Activated naive CD4-positive, alpha-beta T cell treated with anti-CD3 and anti-CD28 coated beads, Interleukin-2, amount 50 U/mL, for 24 hours (primary cell): ENCODE measurements around the gene CYP46A1.
"Not testable (repeated sequence)": the region's sequence is repeated elsewhere in the genome, so short reads cannot be mapped to it uniquely, and the experiment has no call there.

ENCODE experiments used
- H3K27ac Mint-ChIP-seq: one replicate; pipeline ENCODE4 v1.8.0; 2021; ENCODE audit warnings: mild to moderate bottlenecking, mixed read lengths
- H3K27me3 Mint-ChIP-seq: one replicate; pipeline ENCODE4 v1.8.0; 2021; ENCODE audit warnings: mixed read lengths
- H3K36me3 Mint-ChIP-seq: one replicate; pipeline ENCODE4 v1.8.0; 2021; ENCODE audit warnings: mixed read lengths
- H3K4me1 Mint-ChIP-seq: one replicate; pipeline ENCODE4 v1.8.0; 2021; ENCODE audit warnings: mixed read lengths
- H3K4me3 Mint-ChIP-seq: one replicate; pipeline ENCODE4 v1.8.0; 2021; ENCODE audit warnings: mild to moderate bottlenecking, mixed read lengths
- H3K9me3 Mint-ChIP-seq: one replicate; pipeline ENCODE4 v1.8.0; 2021; ENCODE audit warnings: mixed read lengths

Gene CYP46A1

DNA sequence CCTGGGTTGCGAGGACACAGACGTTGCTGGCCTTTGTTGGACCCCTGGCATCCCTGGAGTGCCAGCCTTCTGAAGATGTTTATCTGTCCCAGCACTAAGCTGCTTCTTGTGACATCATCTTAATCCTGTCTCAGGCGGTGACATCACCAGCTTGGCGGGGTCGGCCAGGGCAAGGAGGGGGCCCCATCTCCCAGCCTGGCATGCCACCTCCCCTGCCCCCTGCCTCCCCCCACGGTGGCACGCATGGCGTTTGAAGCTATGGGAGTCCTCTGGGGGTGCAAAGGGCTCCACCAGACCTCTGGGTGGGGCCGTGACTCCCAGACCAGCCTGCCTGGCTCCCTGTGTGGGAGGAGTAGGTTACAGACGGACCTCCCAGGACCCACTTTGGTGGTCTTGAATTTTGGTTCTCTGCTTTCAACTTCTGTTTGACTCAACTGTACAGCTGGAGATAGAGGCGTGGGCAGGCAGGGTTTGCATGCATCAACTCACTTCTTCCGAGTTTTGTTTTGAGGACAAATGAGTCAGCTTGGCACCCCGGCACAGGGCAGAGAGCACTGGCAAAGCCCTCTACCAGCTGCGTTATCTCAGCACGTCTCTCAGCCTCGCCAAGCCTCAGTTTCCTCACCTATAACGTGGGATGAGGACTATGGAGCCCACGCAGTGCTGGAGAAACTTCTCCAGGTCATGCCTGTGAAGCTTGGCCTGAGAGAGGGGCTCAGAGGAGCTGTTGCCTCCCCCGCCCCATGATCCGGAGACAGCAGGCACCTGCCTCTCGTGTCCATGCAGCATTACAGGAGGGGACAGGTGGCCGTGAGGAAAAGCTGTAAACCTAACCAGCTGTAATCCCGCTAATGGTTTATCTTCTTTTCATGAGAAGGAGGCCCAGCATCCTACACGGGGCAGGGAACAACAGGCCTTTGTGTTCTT is 70.3 kb downstream of the CYP46A1 start:
- Mint-ChIP-seq H3K36me3 (no peaks in the 10 kb centered on the region), H3K27me3 (peaks cover 22% of the 10 kb centered on the region), H3K4me1 (peaks cover 20% of the 10 kb centered on the region), H3K27ac (no peak overlapping the region), H3K9me3 (no peaks in the 10 kb centered on the region), H3K4me3 (no peak overlapping the region)

DNA sequence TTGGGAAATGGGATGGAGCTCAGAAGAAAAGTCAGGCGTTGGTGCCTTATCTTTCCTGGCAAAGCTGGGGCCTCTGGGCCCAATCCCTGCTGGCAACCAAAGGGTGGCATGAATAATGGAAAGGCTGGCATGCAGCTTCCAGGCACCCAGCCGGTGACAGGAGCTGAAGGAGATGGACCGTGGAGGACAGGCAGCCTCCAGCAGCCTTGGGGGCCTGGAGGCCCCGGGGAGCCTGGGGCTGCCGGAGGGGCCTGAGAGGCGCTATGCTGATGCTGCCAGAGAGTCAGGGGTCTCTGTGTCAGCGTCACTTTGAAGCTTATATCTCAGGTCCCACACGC is 70.9 kb downstream of the CYP46A1 start:
- H3K27me3 Mint-ChIP-seq = peaks cover 22% of the 10 kb centered on the region
- H3K4me1 Mint-ChIP-seq = peaks cover 20% of the 10 kb centered on the region

DNA sequence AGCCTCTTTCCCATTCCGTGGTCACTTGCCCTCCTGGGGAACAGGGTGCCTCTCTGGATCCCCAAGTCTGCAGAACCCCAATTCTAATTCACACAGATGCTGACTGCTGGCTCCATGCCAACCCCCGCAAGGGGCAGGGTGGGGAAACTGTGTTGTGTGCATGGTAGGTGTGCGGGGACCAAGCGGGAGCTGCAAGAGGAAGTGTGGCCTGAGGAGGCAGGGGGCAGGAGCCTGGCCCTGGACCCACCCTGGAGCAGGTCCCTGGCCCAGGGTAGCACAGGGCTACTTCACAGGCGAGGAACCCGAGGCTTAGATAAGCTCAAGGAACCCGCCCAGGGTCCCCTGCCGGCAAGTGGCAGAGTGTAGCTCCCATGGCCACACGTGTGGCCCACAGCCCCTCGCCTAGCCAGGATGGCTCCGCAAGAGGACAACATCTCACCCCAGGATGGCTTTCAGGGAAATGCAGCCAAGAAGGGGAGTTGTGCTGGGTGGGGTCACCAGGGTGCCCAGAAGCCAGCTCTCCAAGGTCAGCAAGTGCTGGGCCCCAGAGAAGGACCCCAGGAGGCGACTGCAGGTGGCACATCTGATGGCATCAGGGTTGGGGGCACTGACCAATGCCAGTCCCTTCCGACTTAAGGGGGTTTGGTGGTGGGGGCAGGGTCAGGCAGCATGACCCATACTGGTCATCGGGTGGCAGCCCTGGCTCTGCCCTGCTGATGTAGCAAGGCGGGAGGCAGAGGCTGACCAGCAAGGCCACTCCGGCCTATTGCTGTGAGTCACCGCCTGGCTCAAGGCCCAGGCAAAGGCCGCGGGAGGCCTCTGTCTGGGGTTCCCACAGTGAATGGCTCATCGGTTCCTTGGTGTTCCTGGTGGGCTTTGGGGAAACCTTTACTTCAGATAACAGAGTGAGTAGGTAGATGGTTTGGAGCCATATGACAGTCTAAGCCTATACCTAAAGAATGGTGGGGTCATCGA is 71.8 kb downstream of the CYP46A1 start:
- Mint-ChIP-seq H3K36me3 (no peaks in the 10 kb centered on the region), H3K9me3 (no peaks in the 10 kb centered on the region), H3K4me3 (no peak overlapping the region), H3K4me1 (peaks cover 20% of the 10 kb centered on the region), H3K27ac (no peak overlapping the region), H3K27me3 (peaks cover 22% of the 10 kb centered on the region)

More for the DNA sequence above, 70.9 kb downstream of the CYP46A1 start:
- no peak overlapping the region for H3K27ac Mint-ChIP-seq
- no peaks in the 10 kb centered on the region for H3K36me3 Mint-ChIP-seq
- no peaks in the 10 kb centered on the region for H3K9me3 Mint-ChIP-seq
- no peak overlapping the region for H3K4me3 Mint-ChIP-seq

DNA sequence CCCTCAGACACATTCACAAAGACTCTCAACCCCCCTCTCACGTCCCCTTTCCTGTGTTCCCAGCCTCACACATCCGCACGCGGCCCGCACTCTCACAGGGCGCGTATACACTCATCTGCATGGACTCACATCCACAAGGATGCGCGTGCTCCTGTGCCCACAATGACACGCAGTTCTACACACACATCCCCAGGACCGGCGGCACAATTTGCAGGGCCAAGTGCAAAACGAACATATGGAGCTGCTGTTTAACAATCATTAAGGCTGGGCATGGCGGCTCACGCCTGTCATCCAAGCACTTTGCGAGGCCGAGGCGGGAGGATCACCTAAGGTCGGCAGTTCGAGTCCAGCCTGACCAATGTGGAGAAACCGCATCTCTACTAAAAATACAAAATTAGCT is 72.7 kb downstream of the CYP46A1 start:
- no peaks in the 10 kb centered on the region for H3K36me3 Mint-ChIP-seq
- H3K27me3 Mint-ChIP-seq = peaks cover 15% of the 10 kb centered on the region
- no peak overlapping the region for H3K27ac Mint-ChIP-seq
- H3K4me3 Mint-ChIP-seq = no peak overlapping the region
- peaks cover 14% of the 10 kb centered on the region for H3K4me1 Mint-ChIP-seq
- no peaks in the 10 kb centered on the region for H3K9me3 Mint-ChIP-seq

DNA sequence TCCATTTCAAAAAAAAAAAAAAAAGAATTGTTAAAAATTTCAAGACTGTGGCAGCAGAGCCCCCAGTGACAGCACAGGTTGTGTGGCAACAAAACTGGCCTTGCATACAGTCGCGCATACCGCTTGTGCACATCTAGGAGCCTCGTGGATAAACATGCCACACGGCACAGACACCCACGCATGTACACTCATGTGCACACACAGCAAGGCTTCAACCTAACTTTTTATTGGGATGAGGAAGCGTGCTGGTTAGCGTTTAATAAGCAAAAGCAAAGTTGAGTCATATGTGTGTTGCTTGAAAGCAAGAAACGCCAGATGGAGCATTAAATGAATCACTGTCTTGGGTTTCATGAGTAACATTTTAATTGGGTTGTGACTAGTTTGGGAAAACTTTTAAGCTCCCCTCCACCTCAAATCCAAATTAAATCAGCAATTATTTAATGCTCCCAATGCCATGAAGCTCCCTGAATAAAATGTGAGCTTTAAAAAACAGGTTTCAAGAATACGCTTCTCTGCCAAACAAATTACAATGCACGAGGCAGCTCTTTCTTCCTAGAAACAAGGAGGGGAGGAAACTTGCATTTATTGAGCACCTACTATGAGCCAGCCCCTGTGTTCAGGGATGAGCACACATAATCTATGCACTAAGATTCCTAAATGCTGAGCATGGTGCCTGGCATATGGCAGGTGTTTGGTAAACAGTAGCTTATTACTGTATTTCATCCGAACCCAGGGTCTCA is 73.4 kb downstream of the CYP46A1 start:
- Mint-ChIP-seq H3K36me3 (no peaks in the 10 kb centered on the region), H3K27me3 (peaks cover 10% of the 10 kb centered on the region), H3K27ac (no peak overlapping the region), H3K4me3 (no peak overlapping the region), H3K4me1 (peaks cover 10% of the 10 kb centered on the region), H3K9me3 (no peaks in the 10 kb centered on the region)

DNA sequence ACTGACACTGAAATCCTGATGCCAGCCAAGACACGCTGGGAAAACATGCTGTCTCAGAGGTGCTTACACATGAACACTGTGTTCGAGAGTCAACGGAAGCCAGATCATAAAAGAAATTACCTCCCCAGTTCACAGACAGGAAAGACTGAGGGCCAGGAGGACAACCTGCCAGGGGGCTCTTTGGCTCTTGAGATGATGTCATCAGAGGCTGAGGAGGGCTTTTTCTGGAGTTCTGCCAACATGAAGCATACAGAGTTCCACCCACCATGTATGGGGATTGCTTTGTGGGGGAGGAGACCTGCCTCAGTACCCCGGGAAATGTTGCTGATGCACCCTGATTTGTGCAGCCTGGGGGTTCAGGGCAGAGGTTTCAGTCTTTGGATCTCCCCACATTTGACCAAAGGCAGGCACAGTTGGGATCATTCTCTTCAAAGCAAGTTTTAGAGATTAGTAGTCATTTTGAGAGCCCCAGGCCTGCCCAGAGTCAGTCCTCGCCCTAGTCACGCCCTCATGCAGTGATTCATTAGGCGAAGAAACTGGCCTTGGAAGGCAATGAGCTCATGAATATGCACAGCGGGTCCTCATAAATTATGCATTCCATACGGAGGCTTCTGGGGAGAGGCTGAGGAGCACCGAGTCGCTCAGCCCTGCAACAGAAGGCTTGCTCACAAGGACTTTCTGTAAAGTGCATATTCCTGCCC is 74.2 kb downstream of the CYP46A1 start:
- Mint-ChIP-seq H3K4me3 (no peak overlapping the region), H3K27ac (no peak overlapping the region), H3K36me3 (no peaks in the 10 kb centered on the region), H3K9me3 (no peaks in the 10 kb centered on the region), H3K27me3 (peaks cover 10% of the 10 kb centered on the region), H3K4me1 (peaks cover 5% of the 10 kb centered on the region)

DNA sequence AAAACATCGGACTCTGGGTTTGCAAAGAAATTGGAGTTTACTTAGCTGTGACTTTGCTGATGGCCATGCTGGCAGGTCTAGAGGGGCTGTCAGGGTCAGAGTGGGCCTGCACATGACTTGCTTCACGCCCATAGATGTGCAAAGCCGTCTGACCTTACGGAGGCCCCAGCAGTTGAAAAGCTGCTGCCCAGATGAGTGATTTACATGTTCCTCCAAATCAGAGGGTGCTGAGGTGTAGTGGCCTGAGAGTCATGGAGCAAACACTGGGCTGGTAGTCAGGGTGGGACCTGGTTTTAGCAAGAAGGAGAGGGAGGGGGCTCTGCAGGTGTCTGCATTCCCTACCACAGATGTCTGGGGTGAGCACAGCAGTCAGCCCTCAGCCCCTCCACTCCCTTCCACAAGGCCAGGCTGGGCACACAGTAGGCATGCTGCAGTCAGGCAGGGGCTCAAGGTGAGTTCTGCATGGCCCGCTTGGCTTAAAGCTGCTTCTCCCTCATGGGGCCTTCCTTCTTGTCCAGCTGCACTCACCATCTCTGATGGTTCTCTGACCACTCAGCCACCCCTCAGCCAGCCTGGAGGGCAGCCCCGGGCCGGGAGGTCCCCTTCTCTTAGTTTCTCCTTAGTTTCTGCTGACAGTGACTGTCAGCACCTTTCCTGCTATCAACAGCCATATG is 74.9 kb downstream of the CYP46A1 start:
- no peaks in the 10 kb centered on the region for H3K9me3 Mint-ChIP-seq
- no peak overlapping the region for H3K4me3 Mint-ChIP-seq
- peaks cover 5% of the 10 kb centered on the region for H3K27me3 Mint-ChIP-seq
- no peaks in the 10 kb centered on the region for H3K4me1 Mint-ChIP-seq
- no peaks in the 10 kb centered on the region for H3K36me3 Mint-ChIP-seq
- H3K27ac Mint-ChIP-seq = no peak overlapping the region

DNA sequence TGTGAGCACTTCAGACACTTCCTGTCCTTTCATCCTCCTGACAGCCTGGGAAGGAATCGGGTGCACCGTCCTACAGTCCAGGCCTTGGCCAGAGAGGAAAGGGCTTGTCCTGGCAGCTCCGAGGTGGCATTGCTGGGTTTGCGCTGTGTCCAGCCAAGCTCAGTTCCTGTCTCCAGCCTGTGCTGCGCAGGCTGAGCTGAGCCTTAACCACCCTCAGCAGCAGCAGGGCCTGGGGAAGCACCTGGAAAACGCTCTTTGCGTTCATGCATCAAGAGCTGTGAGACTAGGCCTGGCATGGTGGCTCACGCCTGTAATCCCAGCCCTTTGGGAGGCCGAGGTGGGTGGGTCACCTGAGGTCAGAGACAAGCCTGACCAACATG is 75.4 kb downstream of the CYP46A1 start:
- Mint-ChIP-seq H3K4me1 (no peaks in the 10 kb centered on the region), H3K27me3 (peaks cover 2% of the 10 kb centered on the region), H3K4me3 (no peak overlapping the region), H3K9me3 (no peaks in the 10 kb centered on the region), H3K27ac (no peak overlapping the region), H3K36me3 (no peaks in the 10 kb centered on the region)

DNA sequence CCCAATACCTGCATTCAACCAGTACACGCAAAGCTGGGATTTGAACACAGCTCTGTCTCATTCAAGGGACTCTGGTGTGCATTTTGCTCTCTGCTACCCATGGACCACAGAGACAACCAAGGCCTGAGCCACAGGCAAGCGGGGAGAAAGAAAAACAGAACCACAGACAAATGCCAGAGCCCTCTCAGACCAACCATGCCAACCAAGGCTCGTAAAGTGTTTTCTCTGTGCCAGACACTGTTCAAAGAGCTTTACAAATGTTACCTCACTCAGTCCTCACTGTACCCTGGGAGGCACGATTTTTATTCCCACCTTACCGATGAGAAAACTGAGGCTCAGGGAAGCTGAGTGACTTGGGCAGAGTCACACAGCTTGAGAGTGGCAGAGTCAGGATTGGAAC is 76.7 kb downstream of the CYP46A1 start:
- Mint-ChIP-seq H3K9me3 (no peaks in the 10 kb centered on the region), H3K4me3 (no peak overlapping the region), H3K27me3 (peaks cover 2% of the 10 kb centered on the region), H3K4me1 (no peaks in the 10 kb centered on the region), H3K36me3 (no peaks in the 10 kb centered on the region), H3K27ac (no peak overlapping the region)

DNA sequence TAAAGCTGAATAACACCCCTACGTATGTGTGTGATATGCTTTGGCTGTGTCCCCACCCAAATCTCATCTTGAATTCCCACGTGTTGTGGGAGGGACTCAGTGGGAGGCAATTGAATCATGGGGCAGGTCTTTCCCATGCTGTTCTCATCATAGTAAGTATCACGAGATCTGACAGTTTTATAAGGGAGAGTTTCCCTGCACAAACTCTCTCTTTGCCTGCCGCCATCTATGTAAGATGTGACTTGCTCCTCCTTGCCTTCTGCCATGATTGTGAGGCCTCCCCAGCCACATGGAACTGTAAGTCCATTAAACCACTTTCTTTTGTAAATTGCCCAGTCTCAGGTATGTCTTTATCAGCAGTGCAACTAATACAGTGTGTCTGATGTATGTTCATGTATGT is 78.8 kb downstream of the CYP46A1 start:
- not testable (repeated sequence) for H3K4me1 Mint-ChIP-seq, H3K36me3 Mint-ChIP-seq, H3K27ac Mint-ChIP-seq, H3K4me3 Mint-ChIP-seq, H3K27me3 Mint-ChIP-seq, H3K9me3 Mint-ChIP-seq

DNA sequence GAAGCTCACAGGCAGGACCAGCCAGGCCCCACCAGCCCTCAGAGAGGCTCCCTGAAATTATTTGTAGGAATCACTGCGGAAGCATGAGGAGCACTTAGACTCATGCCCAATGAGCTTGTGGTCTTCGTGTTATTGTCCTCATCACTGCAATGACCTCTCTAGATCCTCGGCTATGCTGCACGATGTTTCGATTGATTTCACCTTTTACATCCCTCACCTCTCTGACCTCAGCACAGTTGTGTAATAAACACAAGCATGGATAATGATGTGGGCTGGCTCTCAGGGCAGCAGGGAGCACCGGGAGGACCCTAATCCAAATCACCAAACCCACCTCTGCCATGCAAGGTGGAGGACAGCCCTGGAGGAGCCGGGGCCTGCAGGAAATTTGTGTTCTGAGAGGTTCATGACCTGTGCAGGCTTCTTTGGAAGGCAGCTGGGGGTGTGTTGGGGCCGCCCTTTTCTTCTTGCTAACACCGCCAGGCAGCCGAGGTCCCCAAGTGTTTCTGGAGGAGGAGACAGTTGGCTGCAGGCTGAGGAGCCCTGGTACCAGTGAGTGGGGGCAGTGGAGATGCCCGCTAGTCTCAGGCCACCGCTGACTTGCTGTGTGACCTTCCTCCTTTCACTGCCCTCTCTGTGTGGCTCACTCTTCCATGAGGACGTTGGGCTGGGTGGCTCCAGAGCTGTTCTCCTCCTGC is 79.6 kb downstream of the CYP46A1 start:
- no peaks in the 10 kb centered on the region for H3K27me3 Mint-ChIP-seq
- H3K4me3 Mint-ChIP-seq = no peak overlapping the region
- H3K27ac Mint-ChIP-seq = no peak overlapping the region
- no peaks in the 10 kb centered on the region for H3K4me1 Mint-ChIP-seq
- H3K36me3 Mint-ChIP-seq = no peaks in the 10 kb centered on the region
- no peaks in the 10 kb centered on the region for H3K9me3 Mint-ChIP-seq

DNA sequence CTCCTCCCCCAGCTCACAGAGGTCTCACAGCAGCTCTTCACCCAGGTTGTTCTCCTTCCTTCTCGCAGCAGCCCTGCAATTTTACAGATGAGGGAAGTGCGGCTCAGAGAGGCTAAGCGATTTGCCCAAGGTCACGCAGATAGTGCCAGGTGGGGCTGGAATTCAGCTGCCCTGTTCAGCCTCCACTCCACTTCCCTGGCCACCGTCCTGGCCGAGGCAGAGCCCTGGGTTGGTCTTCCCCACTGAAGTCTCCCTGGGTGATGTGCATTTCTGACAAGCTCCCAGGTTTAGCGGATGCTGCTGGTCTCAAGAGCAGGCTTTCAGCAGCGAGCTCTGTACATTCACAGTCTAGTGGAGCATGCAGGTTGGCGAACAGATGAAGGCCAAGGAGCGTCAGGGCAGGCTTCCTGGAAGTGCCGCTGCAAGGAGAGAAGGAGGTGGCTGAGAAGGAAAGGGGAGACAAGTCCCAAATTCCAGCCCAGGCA is 80.2 kb downstream of the CYP46A1 start:
- no peak overlapping the region for H3K4me3 Mint-ChIP-seq
- no peaks in the 10 kb centered on the region for H3K4me1 Mint-ChIP-seq
- no peak overlapping the region for H3K27ac Mint-ChIP-seq
- H3K36me3 Mint-ChIP-seq = no peaks in the 10 kb centered on the region
- no peaks in the 10 kb centered on the region for H3K27me3 Mint-ChIP-seq
- no peaks in the 10 kb centered on the region for H3K9me3 Mint-ChIP-seq

DNA sequence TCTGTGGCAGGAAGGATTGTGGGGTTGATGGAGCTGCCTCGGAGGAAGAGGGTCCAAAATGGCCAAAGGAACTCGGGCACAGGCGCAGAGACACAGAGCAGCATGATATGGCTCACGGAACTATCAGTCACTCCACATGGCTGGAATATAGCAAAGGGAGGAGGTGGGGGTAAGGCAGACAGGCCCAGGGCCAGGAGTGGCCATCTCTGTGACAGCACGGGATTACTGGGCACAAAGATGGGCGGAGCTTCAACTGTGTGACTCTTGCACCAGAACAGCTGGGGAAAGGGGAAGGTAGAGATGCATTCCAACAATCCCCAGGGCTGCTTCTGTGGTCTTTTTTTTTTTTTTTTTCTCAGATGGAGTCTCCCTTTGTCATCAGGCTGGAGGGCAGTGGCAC is 84.3 kb downstream of the CYP46A1 start:
- Mint-ChIP-seq H3K36me3 (no peaks in the 10 kb centered on the region), H3K9me3 (no peaks in the 10 kb centered on the region), H3K27me3 (no peaks in the 10 kb centered on the region), H3K27ac (no peak overlapping the region), H3K4me1 (no peaks in the 10 kb centered on the region), H3K4me3 (no peak overlapping the region)

DNA sequence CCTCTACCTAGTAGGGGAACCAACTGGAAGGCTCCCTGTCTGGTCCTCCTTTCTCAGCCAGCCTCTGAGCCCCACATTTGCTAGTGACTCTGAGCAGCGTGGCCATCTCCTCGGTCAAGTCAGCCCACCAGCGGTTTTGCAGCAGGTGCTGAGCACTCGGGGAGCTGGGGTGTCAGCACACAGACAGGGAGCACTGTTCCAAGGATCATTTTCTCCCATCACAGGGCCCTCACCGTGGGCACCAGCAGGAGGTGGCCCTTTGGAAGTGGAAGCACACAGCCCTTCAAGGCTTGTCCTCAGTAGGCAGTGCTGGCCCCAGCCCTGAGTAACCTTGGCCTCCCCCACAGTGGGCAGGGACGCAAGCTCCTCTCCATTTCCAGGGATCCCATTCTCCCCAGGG is 85.0 kb downstream of the CYP46A1 start:
- no peak overlapping the region for H3K27ac Mint-ChIP-seq
- H3K9me3 Mint-ChIP-seq = no peaks in the 10 kb centered on the region
- H3K4me3 Mint-ChIP-seq = no peak overlapping the region
- no peaks in the 10 kb centered on the region for H3K36me3 Mint-ChIP-seq
- no peaks in the 10 kb centered on the region for H3K4me1 Mint-ChIP-seq
- no peaks in the 10 kb centered on the region for H3K27me3 Mint-ChIP-seq
